ENCODE data around the gene GSX1. TPM values are rescaled to one million over a fixed set of nuclear protein-coding genes. Genes with fewer than 3 reads are reported as not detected.

Gene GSX1
- total and polyA plus RNA-seq, 9 donors, result not detected

GRCh38 chr13:27788271-27788670 is 4.0 kb upstream of the GSX1 start:
- 22 to 29% (median 26%) methylated on average over 1 of the region's 1 CpG for WGBS, 3 donors
- Histone ChIP-seq H3K4me3 (no peak overlapping the region), H3K4me1 (ENCODE audit: insufficient read depth) (peaks cover 5% of the 10 kb centered on the region), H3K9me3 (peaks cover 0 to 4% of the 10 kb centered on the region in 2 donors), H3K36me3 (no peaks in the 10 kb centered on the region), H3K27ac (no peak overlapping the region), H3K27me3 (peaks cover 3% of the 10 kb centered on the region)
- TF ChIP-seq EP300 (IDR thresholded peaks at IDR 0.05), result no peak
- no peak for TF ChIP-seq CTCF (IDR thresholded peaks at IDR 0.05)
- no peak for TF ChIP-seq POLR2A (IDR thresholded peaks at IDR 0.05)
- intact Hi-C loops (cut with DNase I), result no loop called here
- no peak for DNase-seq

- no peak overlapping the region for H3K4me3 ChIP-seq
- H3K9me3 ChIP-seq, result peaks cover 0 to 4% of the 10 kb centered on the region in 2 donors
- 6 to 12% (median 7%) methylated on average over 6 of the region's 6 CpGs for WGBS, 3 donors
- no peak overlapping the region for H3K27ac ChIP-seq
- no peaks in the 10 kb centered on the region for H3K36me3 ChIP-seq
- no peak for TF ChIP-seq CTCF (IDR thresholded peaks at IDR 0.05)
- TF ChIP-seq POLR2A (IDR thresholded peaks at IDR 0.05), result no peak
- TF ChIP-seq EP300 (IDR thresholded peaks at IDR 0.05), result no peak
- H3K27me3 ChIP-seq, result peaks cover 3% of the 10 kb centered on the region
- peaks cover 5% of the 10 kb centered on the region for H3K4me1 ChIP-seq (ENCODE audit: insufficient read depth)
- intact Hi-C loops (cut with DNase I), result no loop called here
- DNase-seq, result no peak
Observed at GRCh38 chr13:27789153-27789494, 3.2 kb upstream of the GSX1 start.

- Histone ChIP-seq H3K4me1 (ENCODE audit: insufficient read depth) (peaks cover 5% of the 10 kb centered on the region), H3K36me3 (no peaks in the 10 kb centered on the region), H3K27ac (no peak overlapping the region), H3K9me3 (peaks cover 0 to 4% of the 10 kb centered on the region in 2 donors), H3K27me3 (peaks cover 5% of the 10 kb centered on the region), H3K4me3 (no peak overlapping the region)
- intact Hi-C loops (cut with DNase I), result no loop called here
- DNase-seq, result no peak
- TF ChIP-seq CTCF (IDR thresholded peaks at IDR 0.05) (no peak), POLR2A (IDR thresholded peaks at IDR 0.05) (no peak), EP300 (IDR thresholded peaks at IDR 0.05) (no peak)
- 1% methylated on average over 31 to 55 of the region's 55 CpGs for WGBS, 3 donors
Observed at GRCh38 chr13:27789495-27790303, 2.6 kb upstream of the GSX1 start.

- 1 to 3% (median 2%) methylated on average over 18 to 23 of the region's 23 CpGs for WGBS, 3 donors
- no peak for TF ChIP-seq POLR2A (IDR thresholded peaks at IDR 0.05)
- no peak for TF ChIP-seq CTCF (IDR thresholded peaks at IDR 0.05)
- TF ChIP-seq EP300 (IDR thresholded peaks at IDR 0.05), result no peak
- intact Hi-C loops (cut with DNase I), result no loop called here
- H3K4me1 ChIP-seq (ENCODE audit: insufficient read depth), result peaks cover 5% of the 10 kb centered on the region
- H3K36me3 ChIP-seq, result no peaks in the 10 kb centered on the region
- H3K27me3 ChIP-seq, result peaks cover 5% of the 10 kb centered on the region
- DNase-seq, result no peak
- H3K9me3 ChIP-seq, result peaks cover 0 to 4% of the 10 kb centered on the region in 2 donors
- no peak overlapping the region for H3K4me3 ChIP-seq
- H3K27ac ChIP-seq, result no peak overlapping the region
Observed at GRCh38 chr13:27790523-27790922, 1.8 kb upstream of the GSX1 start.
